GM13976 (cell line): Measurements from ENCODE around the gene TSHB.

Source experiments
- DNase-seq: peaks from one replicate; pipeline ENCODE4 v3.0.0; 2012; ENCODE audit warnings: low spot score
- CTCF ChIP-seq: IDR thresholded peaks from 2 replicates; pipeline ENCODE4 v1.5.1; 2012; ENCODE audit warnings: borderline replicate concordance, mild to moderate bottlenecking; ENCODE audit not compliant: insufficient read depth; ENCODE audit errors: extremely low read depth, missing control alignments, control extremely low read depth
- in situ Hi-C: fragments of 300-500 bp; cut with MboI; formaldehyde crosslinking; loops from one replicate; pipeline ENCODE4 v1.12.0; 2022; ENCODE audit warnings: low sequenced_read_pairs, mixed read lengths, inconsistent platforms; ENCODE audit not compliant: unreplicated experiment

Gene TSHB

GRCh38 chr1:115029526-115029925, at the start of gene TSHB:
Gene TSHB (plus strand): TSS chr1:115029826. CDS start chr1:115033363, 3,537 bp downstream.
- TF ChIP-seq CTCF = no peak
- in situ Hi-C loops = no loop called here
- no peak for DNase-seq

GRCh38 chr1:114982251-114982650, 47.4 kb upstream of the TSHB start:
- no peak for DNase-seq
- no peak for TF ChIP-seq CTCF
- in situ Hi-C loops = loop anchor here (10.0 kb wide), 1 partner anchor 123 kb away; no protein-coding TSS in a partner anchor

GRCh38 chr1:114986286-114986685, 43.3 kb upstream of the TSHB start:
- no peak for TF ChIP-seq CTCF
- in situ Hi-C loops = loop anchor here (10.0 kb wide), 1 partner anchor 119 kb away; no protein-coding TSS in a partner anchor
- no peak for DNase-seq

- TF ChIP-seq CTCF = no peak
- no peak for DNase-seq
- in situ Hi-C loops = loop anchor here (10.0 kb wide), 1 partner anchor 117 kb away; no protein-coding TSS in a partner anchor
Measured at GRCh38 chr1:114988095-114988494, 41.5 kb upstream of the TSHB start.

GRCh38 chr1:114997510-114998289, 31.9 kb upstream of the TSHB start:
- DNase-seq = no peak
- in situ Hi-C loops = no loop called here

GRCh38 chr1:115006191-115006590, 23.4 kb upstream of the TSHB start:
- TF ChIP-seq CTCF = no peak
- DNase-seq = no peak
- in situ Hi-C loops = no loop called here

More at GRCh38 chr1:114997510-114998289, 31.9 kb upstream of the TSHB start:
- no peak for TF ChIP-seq CTCF
